Measurements from ENCODE around the gene DDX10.

Gene DDX10

GRCh38 chr11:108871152-108871551, 206.3 kb downstream of the DDX10 start:
- peak; percentile 40 to 46 for TF ChIP-seq CTCF (IDR thresholded peaks at IDR 0.05)
- peak overlapping the region; percentile 21 to 37 for H3K27ac ChIP-seq

GRCh38 chr11:108871867-108872266, 207.0 kb downstream of the DDX10 start:
- no peak for DNase-seq

More at GRCh38 chr11:108871152-108871551, 206.3 kb downstream of the DDX10 start:
- Histone ChIP-seq H3K36me3 (no peaks in the 10 kb centered on the region), H3K27me3 (no peaks in the 10 kb centered on the region), H3K9me3 (no peaks in the 10 kb centered on the region), H3K4me1 (peaks cover 0 to 32% (median 0%) of the 10 kb centered on the region in 4 donors), H3K4me3 (no peak overlapping the region)
- DNase-seq: no peak
- intact Hi-C loops (cut with DNase I; ENCODE audit: low total_unique reads): no loop called here

GRCh38 chr11:108872781-108873291, 208.0 kb downstream of the DDX10 start:
- intact Hi-C loops (cut with DNase I; ENCODE audit: low total_unique reads): no loop called here

More at GRCh38 chr11:108871867-108872266, 207.0 kb downstream of the DDX10 start:
- TF ChIP-seq CTCF (IDR thresholded peaks at IDR 0.05): no peak
- H3K27me3 ChIP-seq: no peaks in the 10 kb centered on the region
- no peaks in the 10 kb centered on the region for H3K9me3 ChIP-seq
- no peak overlapping the region for H3K27ac ChIP-seq
- intact Hi-C loops (cut with DNase I; ENCODE audit: low total_unique reads): no loop called here
- no peaks in the 10 kb centered on the region for H3K36me3 ChIP-seq
- H3K4me3 ChIP-seq: no peak overlapping the region
- H3K4me1 ChIP-seq: peaks cover 0 to 32% (median 0%) of the 10 kb centered on the region in 4 donors

GRCh38 chr11:108873310-108873709, 208.4 kb downstream of the DDX10 start:
- no peak for TF ChIP-seq CTCF (IDR thresholded peaks at IDR 0.05)
- H3K4me1 ChIP-seq: peaks cover 0 to 36% (median 0%) of the 10 kb centered on the region in 4 donors
- intact Hi-C loops (cut with DNase I; ENCODE audit: low total_unique reads): no loop called here
- H3K4me3 ChIP-seq: no peak overlapping the region
- H3K27ac ChIP-seq: no peak overlapping the region
- no peak for DNase-seq
- no peaks in the 10 kb centered on the region for H3K9me3 ChIP-seq
- no peaks in the 10 kb centered on the region for H3K36me3 ChIP-seq
- H3K27me3 ChIP-seq: no peaks in the 10 kb centered on the region

More at GRCh38 chr11:108872781-108873291, 208.0 kb downstream of the DDX10 start:
- H3K36me3 ChIP-seq: no peaks in the 10 kb centered on the region
- no peaks in the 10 kb centered on the region for H3K27me3 ChIP-seq
- no peaks in the 10 kb centered on the region for H3K9me3 ChIP-seq
- no peak for TF ChIP-seq CTCF (IDR thresholded peaks at IDR 0.05)
- H3K4me3 ChIP-seq: no peak overlapping the region
- H3K4me1 ChIP-seq: peaks cover 0 to 36% (median 0%) of the 10 kb centered on the region in 4 donors
- no peak overlapping the region for H3K27ac ChIP-seq
- no peak for DNase-seq

GRCh38 chr11:108873941-108874340, 209.1 kb downstream of the DDX10 start:
- H3K36me3 ChIP-seq: no peaks in the 10 kb centered on the region
- no peaks in the 10 kb centered on the region for H3K9me3 ChIP-seq
- no peaks in the 10 kb centered on the region for H3K27me3 ChIP-seq
- no peak overlapping the region for H3K27ac ChIP-seq
- H3K4me3 ChIP-seq: no peak overlapping the region
- TF ChIP-seq CTCF (IDR thresholded peaks at IDR 0.05): no peak
- H3K4me1 ChIP-seq: peaks cover 0 to 36% (median 0%) of the 10 kb centered on the region in 4 donors
- intact Hi-C loops (cut with DNase I; ENCODE audit: low total_unique reads): no loop called here
- no peak for DNase-seq
